ENCODE results near the gene RYR3.

The RYR3 gene

GRCh38 chr15:33518421-33518820 lies 207.7 kb downstream of the RYR3 start:
- H3K79me2 ChIP-seq (ENCODE audit: insufficient read depth, low read length), result no peaks in the 10 kb centered on the region
- H3K27me3 ChIP-seq (ENCODE audit: low read length), result no peaks in the 10 kb centered on the region
- H3K9me2 ChIP-seq (replicated peaks; ENCODE audit: insufficient read depth, low read length), result no peaks in the 10 kb centered on the region
- H2AFZ ChIP-seq (ENCODE audit: low read depth, low read length, severe bottlenecking), result no peak overlapping the region
- no peaks in the 10 kb centered on the region for H3K9me3 ChIP-seq (ENCODE audit: insufficient read depth, low read length)
- TF ChIP-seq EZH2phosphoT487 (conservative IDR thresholded peaks at IDR 0.05; ENCODE audit: low read length), result no peak
- no peak for TF ChIP-seq CTCF (IDR thresholded peaks at IDR 0.05; ENCODE audit: insufficient read depth, low read length, poor library complexity, severe bottlenecking)
- no peaks in the 10 kb centered on the region for H3F3A ChIP-seq (ENCODE audit: insufficient read depth)
- no peaks in the 10 kb centered on the region for H4K20me1 ChIP-seq (ENCODE audit: low read depth, low read length)
- H3K9ac ChIP-seq (ENCODE audit: low read length), result no peak overlapping the region
- H3K27ac ChIP-seq (ENCODE audit: low read depth, low read length), result no peak overlapping the region
- H3K4me3 ChIP-seq (ENCODE audit: insufficient read depth, low read length, poor library complexity, severe bottlenecking), result no peak overlapping the region
- H3K36me3 ChIP-seq (ENCODE audit: low read length), result no peaks in the 10 kb centered on the region
- H3K4me2 ChIP-seq (ENCODE audit: low read depth, low read length, poor library complexity, severe bottlenecking), result no peak overlapping the region

- no peak overlapping the region for H3K9ac ChIP-seq (ENCODE audit: low read length)
- no peak for TF ChIP-seq EZH2phosphoT487 (conservative IDR thresholded peaks at IDR 0.05; ENCODE audit: low read length)
- TF ChIP-seq CTCF (IDR thresholded peaks at IDR 0.05; ENCODE audit: insufficient read depth, low read length, poor library complexity, severe bottlenecking), result no peak
- H3K27me3 ChIP-seq (ENCODE audit: low read length), result no peaks in the 10 kb centered on the region
- H3K79me2 ChIP-seq (ENCODE audit: insufficient read depth, low read length), result no peaks in the 10 kb centered on the region
- H3K9me3 ChIP-seq (ENCODE audit: insufficient read depth, low read length), result no peaks in the 10 kb centered on the region
- H3K9me2 ChIP-seq (replicated peaks; ENCODE audit: insufficient read depth, low read length), result no peaks in the 10 kb centered on the region
- no peak overlapping the region for H3K27ac ChIP-seq (ENCODE audit: low read depth, low read length)
- no peak overlapping the region for H3K4me3 ChIP-seq (ENCODE audit: insufficient read depth, low read length, poor library complexity, severe bottlenecking)
- no peaks in the 10 kb centered on the region for H4K20me1 ChIP-seq (ENCODE audit: low read depth, low read length)
- H3K36me3 ChIP-seq (ENCODE audit: low read length), result no peaks in the 10 kb centered on the region
- no peaks in the 10 kb centered on the region for H3F3A ChIP-seq (ENCODE audit: insufficient read depth)
- H2AFZ ChIP-seq (ENCODE audit: low read depth, low read length, severe bottlenecking), result no peak overlapping the region
- no peak overlapping the region for H3K4me2 ChIP-seq (ENCODE audit: low read depth, low read length, poor library complexity, severe bottlenecking)
These were observed 213.5 kb downstream of the RYR3 start for GRCh38 chr15:33524274-33524673.

- Histone ChIP-seq H3K27ac (ENCODE audit: low read depth, low read length) (no peak overlapping the region), H3K9me2 (replicated peaks; ENCODE audit: insufficient read depth, low read length) (no peaks in the 10 kb centered on the region), H4K20me1 (ENCODE audit: low read depth, low read length) (no peaks in the 10 kb centered on the region), H3K36me3 (ENCODE audit: low read length) (no peaks in the 10 kb centered on the region), H2AFZ (ENCODE audit: low read depth, low read length, severe bottlenecking) (no peak overlapping the region), H3K9me3 (ENCODE audit: insufficient read depth, low read length) (no peaks in the 10 kb centered on the region), H3K9ac (ENCODE audit: low read length) (no peak overlapping the region), H3K79me2 (ENCODE audit: insufficient read depth, low read length) (no peaks in the 10 kb centered on the region), H3K4me2 (ENCODE audit: low read depth, low read length, poor library complexity, severe bottlenecking) (no peak overlapping the region), H3K4me3 (ENCODE audit: insufficient read depth, low read length, poor library complexity, severe bottlenecking) (no peak overlapping the region), H3F3A (ENCODE audit: insufficient read depth) (no peaks in the 10 kb centered on the region), H3K27me3 (ENCODE audit: low read length) (no peaks in the 10 kb centered on the region)
- no peak for TF ChIP-seq EZH2phosphoT487 (conservative IDR thresholded peaks at IDR 0.05; ENCODE audit: low read length)
- no peak for TF ChIP-seq CTCF (IDR thresholded peaks at IDR 0.05; ENCODE audit: insufficient read depth, low read length, poor library complexity, severe bottlenecking)
These were observed 215.8 kb downstream of the RYR3 start for GRCh38 chr15:33526532-33526931.

Data from SU-DHL-6 (cell line).